ENCODE data around the gene WLS.
"Not testable (repeated sequence)": the region's sequence is repeated elsewhere in the genome, so short reads cannot be mapped to it uniquely, and the experiment has no call there.

Gene WLS

GRCh38 chr1:68232289-68233148, at the start of gene WLS:
Gene WLS (minus strand): TSS chr1:68232523. CDS start chr1:68232299, 224 bp downstream.
- DNase-seq = no peak

GRCh38 chr1:68280286-68280685, 48.0 kb upstream of the WLS start:
- DNase-seq = no peak

DNA sequence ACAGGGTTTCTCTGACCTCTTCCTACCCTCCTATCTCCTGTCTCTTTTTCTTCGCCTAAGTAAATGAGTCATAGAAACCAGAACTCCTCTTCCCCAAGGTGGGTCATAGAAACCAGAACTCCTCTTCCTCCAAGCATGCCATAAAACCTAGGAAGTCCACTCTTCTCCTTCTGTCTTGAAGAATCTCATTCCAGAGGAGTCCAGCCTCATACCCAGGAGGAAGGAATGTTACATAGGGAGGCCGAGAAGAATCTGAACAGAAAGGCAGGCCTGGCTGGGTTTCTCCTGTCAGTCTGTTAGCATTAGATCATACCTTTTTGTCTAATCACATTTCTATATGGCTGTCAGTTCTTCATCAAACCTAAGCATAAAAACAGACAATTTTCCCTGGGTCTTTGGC, 47.5 kb upstream of the WLS start:
- no peak for DNase-seq

- no peak for DNase-seq
Measured at GRCh38 chr1:68278221-68278620, 45.9 kb upstream of the WLS start.

DNA sequence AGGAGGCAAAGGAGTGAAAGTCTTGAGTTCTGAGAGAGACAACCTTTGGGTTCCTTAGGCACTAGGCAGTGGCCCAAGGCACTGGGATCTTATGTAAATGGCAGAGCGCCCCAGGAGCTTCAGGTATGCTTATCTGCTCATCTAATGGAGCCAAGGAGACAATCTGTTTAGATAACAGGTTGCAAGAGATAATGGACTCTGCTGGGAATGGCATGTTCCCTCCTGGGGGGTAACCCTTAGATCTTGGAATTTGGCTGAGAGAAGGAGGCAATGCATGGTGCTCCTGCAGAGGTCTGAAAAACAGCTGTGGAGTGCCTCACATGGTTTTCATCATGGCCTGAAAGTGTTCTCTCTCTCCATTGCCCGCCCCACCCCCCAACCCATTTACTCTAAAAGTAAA, 44.1 kb upstream of the WLS start:
- DNase-seq = no peak

GRCh38 chr1:68273530-68273929, 41.2 kb upstream of the WLS start:
- no peak for DNase-seq

DNA sequence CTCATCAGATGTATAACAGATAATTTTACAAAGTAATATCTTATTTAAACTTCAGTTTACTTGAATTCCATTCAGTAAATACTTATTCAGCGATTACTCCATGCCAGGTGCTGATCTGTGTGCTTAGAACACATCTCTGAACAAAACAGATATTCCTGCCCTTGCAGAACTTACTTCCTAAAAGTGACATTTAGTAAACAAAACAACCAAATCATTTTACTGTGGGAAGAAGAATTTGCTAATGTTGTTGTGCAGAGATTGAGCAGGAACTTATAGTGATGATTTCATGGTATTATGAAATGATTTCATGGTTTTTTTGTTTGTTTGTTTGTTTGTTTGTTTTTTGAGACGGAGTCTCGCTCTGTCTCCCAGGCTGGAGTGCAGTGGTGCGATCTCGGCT, 39.3 kb upstream of the WLS start:
- DNase-seq = no peak

DNA sequence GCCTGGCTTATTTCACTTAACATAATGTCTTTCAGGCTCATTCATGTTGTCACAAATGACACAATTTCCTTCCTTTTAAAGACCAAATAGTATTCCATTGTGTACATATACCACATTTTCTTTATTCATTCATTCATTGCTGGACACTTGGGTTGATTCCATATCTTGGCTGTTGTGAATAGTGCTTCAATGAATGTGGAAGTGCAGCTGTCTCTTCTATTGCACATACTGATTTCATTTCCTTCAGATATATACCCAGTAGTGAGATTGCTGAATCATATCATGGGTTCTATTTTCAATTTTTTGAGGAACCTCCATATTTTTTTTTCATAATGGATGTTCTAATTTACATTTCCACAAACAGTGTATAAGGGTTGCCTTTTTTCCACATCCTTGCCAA, 38.6 kb upstream of the WLS start:
- DNase-seq = no peak

DNA sequence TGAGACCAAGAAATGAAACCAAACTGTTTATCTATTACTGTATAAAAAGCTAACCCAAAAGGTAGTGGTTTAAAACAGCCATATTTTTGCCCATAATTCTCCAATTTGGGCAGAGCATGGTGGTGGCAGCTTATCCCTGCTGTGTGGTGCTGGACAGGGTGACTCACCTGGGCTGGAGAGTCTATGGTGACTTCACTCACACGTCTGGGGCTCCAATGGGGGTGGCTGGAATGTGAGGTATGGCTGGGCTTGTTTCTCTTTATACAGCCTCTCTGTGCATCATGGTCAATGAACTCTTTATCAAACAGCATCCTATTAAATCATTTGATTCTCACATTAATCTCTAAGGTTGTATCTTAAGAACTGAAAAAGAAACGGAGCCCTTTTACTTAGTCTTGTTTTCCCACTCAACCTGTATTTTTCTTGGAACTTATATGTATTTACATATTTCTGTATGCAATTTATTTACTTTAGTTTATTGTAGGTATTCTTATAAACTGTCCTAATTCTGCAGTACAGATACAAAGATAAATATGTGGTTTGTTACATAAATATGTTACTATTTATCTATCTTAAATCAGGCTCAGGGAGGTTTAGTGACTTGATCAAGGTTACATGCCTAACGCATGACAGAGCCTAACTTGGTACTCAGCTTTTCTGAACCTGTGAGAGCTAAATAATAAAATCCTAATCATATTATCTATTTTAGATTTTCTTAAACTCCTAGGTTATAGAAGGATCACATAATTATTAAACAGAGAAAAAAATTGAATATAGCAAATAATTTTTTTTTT, 37.5 kb upstream of the WLS start:
- DNase-seq = no peak

- DNase-seq = no peak
Measured at GRCh38 chr1:68268896-68269483, 36.7 kb upstream of the WLS start.

DNA sequence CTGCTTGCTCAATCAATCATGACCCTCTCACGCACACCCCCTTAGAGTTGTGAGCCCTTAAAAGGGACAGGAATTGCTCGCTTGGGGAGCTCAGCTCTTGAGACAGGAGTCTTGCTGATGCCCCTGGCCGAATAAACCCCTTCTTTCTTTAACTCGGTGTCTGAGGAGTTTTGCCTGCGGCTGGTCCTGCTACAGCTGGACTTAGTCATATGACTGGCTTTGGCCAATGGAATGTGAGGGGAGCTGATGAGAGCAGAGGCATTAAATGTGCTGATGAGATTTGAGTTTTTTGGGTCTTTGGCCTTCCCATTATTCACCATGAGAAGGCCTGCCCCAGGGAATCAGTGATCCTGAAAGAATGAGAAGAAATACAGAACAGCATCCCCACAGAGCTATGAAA, 24.5 kb upstream of the WLS start:
- not testable (repeated sequence) for DNase-seq

- DNase-seq = no peak
Measured at GRCh38 chr1:68255301-68255700, 23.0 kb upstream of the WLS start.

DNA sequence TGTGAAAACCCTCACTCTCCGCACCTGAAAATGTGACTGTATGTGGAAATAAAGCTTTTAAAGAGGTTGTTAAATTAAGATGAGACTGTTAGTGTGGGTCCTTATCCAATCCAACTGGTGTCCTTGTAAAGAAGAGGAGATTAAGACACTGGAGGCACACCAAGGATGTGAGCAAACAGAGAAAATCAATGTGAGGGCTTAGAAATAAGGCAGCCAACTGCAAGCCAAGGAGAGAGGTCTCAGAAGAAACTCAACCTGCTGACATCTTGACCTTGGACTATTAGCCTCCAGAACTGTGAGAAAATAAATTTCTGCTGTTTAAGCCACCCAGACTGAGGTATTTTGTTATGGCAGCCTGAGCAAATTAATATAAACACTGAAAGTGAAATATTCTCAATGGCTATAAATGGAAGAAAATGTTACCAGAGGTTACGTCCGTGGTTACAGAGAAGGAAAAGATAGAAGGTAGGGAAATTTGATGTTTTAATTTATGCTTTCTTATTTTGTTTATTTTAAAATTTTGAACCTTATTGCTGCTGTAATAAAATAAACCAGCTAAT, 22.4 kb upstream of the WLS start:
- DNase-seq = no peak

DNA sequence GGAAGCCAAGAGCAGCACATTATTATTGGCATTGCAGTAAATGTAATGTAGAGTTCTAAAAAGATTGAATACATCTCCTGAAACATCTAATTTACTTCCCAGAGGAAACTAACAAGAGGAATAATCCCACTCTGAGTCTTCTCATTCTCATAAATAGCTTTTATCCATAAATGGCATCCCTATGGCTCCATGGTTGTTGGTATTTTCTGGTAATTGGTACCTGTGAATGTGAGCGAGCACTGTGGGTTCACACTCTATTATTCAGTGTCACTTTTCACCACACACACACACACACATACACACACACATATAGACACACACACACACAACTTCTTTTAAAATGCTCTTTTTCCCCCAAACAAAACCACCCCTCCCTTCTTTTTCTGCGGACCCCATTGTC, 4.7 kb upstream of the WLS start:
- no peak for DNase-seq

- DNase-seq = no peak
Measured at GRCh38 chr1:68234094-68234493, 1.8 kb upstream of the WLS start.

GRCh38 chr1:68233202-68233601, 879 bp upstream of the WLS start:
- no peak for DNase-seq

GRCh38 chr1:68231627-68232288, 565 bp downstream of the WLS start:
- no peak for DNase-seq

GRCh38 chr1:68230901-68231626, 1.3 kb downstream of the WLS start:
- no peak for DNase-seq

- no peak for DNase-seq
Measured at GRCh38 chr1:68230484-68230802, 1.9 kb downstream of the WLS start.

DNA sequence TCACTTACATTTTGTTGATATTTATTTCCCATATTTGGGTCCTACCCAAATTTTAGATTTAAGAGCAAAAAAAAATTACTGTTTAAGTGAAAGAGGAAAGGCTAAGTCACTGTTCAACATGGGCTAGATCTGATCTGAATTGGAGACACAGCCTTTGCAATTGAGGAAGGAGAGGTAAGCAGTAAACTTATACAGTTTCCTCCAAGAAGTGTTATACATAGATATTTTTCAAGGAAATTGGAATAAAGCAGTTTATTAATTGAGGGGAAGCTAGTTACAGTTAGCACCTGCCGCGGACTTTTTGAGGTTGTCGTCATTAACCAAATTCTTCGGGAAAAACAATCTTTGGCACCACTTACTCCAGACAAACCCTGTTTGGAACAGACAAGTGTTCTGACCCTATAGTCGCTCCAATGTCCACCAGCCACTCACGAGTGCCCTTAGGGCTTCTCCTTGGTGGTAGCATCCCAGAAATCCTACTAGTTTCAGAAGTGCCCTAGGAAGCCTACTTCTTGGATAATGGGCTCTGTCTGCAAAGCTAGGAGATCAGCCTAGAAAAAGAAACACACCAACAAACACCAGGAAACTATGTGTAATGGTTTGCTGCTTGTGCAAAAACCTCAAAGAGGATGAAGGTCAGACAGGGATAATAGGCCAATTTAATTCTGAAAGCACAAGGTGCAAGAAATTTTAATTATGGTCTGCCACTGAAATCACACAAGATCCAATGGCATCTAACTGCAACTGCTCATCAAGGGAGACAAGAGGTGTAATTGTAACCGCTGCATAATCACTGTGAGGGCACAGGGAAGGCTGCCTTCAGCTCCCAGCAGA, 2.5 kb downstream of the WLS start:
- DNase-seq = no peak

- no peak for DNase-seq
Measured at GRCh38 chr1:68228851-68229250, 3.5 kb downstream of the WLS start.
